GF-D8 (cell line): ENCODE data around the gene CYP4F22.

ENCODE experiments used
- DNase-seq: peaks from one replicate; lab custom pipeline; 2025; lab: John Stamatoyannopoulos, UW

The CYP4F22 gene

GRCh38 chr19:15536350-15536749 lies 28.0 kb downstream of the CYP4F22 start:
- no peak for DNase-seq

GRCh38 chr19:15538774-15539173 lies 30.4 kb downstream of the CYP4F22 start:
- no peak for DNase-seq

- no peak for DNase-seq
These were observed 31.3 kb downstream of the CYP4F22 start for GRCh38 chr19:15539638-15540037.

- no peak for DNase-seq
These were observed 32.1 kb downstream of the CYP4F22 start for GRCh38 chr19:15540435-15540834.

GRCh38 chr19:15544283-15544682 lies 36.0 kb downstream of the CYP4F22 start:
- no peak for DNase-seq

- DNase-seq: no peak
These were observed 36.6 kb downstream of the CYP4F22 start for GRCh38 chr19:15544970-15545369.

- no peak for DNase-seq
These were observed 40.3 kb downstream of the CYP4F22 start for GRCh38 chr19:15548648-15549047.

- DNase-seq: no peak
These were observed 41.3 kb downstream of the CYP4F22 start for GRCh38 chr19:15549581-15549980.

GRCh38 chr19:15550273-15550672 lies 41.9 kb downstream of the CYP4F22 start:
- no peak for DNase-seq

- no peak for DNase-seq
These were observed 42.6 kb downstream of the CYP4F22 start for GRCh38 chr19:15550929-15551292.

- no peak for DNase-seq
These were observed 43.1 kb downstream of the CYP4F22 start for GRCh38 chr19:15551293-15552004.

- no peak for DNase-seq
These were observed 46.7 kb downstream of the CYP4F22 start for GRCh38 chr19:15555021-15555420.

GRCh38 chr19:15555759-15556633 lies 47.7 kb downstream of the CYP4F22 start:
- DNase-seq: peak; percentile 74

- no peak for DNase-seq
These were observed 48.4 kb downstream of the CYP4F22 start for GRCh38 chr19:15556634-15557181.

GRCh38 chr19:15557223-15557622 lies 48.9 kb downstream of the CYP4F22 start:
- no peak for DNase-seq

- no peak for DNase-seq
These were observed 53.8 kb downstream of the CYP4F22 start for GRCh38 chr19:15562145-15562544.

GRCh38 chr19:15562861-15563260 lies 54.5 kb downstream of the CYP4F22 start:
- DNase-seq: no peak

GRCh38 chr19:15563325-15563794 lies 55.0 kb downstream of the CYP4F22 start:
- DNase-seq: no peak

- no peak for DNase-seq
These were observed 55.6 kb downstream of the CYP4F22 start for GRCh38 chr19:15563931-15564330.

- no peak for DNase-seq
These were observed 56.3 kb downstream of the CYP4F22 start for GRCh38 chr19:15564534-15565168.

GRCh38 chr19:15570420-15570819 lies 62.1 kb downstream of the CYP4F22 start:
- DNase-seq: no peak

GRCh38 chr19:15575406-15575805 lies 67.1 kb downstream of the CYP4F22 start:
- DNase-seq: no peak
